ENCODE measurements around the gene CARD11.

The CARD11 gene

DNA sequence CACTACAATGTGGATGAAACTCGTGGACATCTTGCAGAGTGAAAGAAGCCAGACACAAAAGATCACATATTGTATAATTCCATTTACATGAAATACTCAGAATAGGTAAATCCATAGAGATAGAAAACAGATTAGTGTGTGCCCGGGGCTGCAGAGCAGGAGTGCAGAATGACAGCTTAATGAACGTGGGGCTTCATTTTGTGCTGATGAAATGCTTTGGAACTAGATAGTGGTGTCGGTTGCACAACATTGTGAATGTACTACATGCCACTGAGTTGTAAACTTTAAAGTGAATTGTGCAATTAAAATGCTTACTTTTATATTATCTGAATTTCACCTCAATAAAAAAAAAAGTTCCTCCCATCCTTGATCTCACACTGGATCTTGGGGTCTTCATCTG, 31.8 kb upstream of the CARD11 start:
- TF ChIP-seq ZNF565 (CRISPR knock-in tag; conservative IDR thresholded peaks at IDR 0.05; ENCODE audit: low read depth) = no peak
- no peak for TF ChIP-seq ZC3H10 (CRISPR knock-in tag; IDR thresholded peaks at IDR 0.05)
- TF ChIP-seq ZFP3 (CRISPR knock-in tag; IDR thresholded peaks at IDR 0.05) = no peak
- no peak for TF ChIP-seq ESRRG (CRISPR knock-in tag; IDR thresholded peaks at IDR 0.05)
- TF ChIP-seq PATZ1 (CRISPR knock-in tag; IDR thresholded peaks at IDR 0.05; ENCODE audit: borderline replicate concordance) = no peak
- TF ChIP-seq TSHZ2 (CRISPR knock-in tag; IDR thresholded peaks at IDR 0.05) = no peak
- TF ChIP-seq, protein P1, sequence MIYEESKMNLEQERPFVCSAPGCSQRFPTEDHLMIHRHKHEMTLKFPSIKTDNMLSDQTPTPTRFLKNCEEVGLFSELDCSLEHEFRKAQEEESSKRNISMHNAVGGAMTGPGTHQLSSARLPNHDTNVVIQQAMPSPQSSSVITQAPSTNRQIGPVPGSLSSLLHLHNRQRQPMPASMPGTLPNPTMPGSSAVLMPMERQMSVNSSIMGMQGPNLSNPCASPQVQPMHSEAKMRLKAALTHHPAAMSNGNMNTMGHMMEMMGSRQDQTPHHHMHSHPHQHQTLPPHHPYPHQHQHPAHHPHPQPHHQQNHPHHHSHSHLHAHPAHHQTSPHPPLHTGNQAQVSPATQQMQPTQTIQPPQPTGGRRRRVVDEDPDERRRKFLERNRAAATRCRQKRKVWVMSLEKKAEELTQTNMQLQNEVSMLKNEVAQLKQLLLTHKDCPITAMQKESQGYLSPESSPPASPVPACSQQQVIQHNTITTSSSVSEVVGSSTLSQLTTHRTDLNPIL (CRISPR knock-in tag; IDR thresholded peaks at IDR 0.05; ENCODE audit: low read depth) = no peak
- no peak for TF ChIP-seq OSR1 (CRISPR knock-in tag; IDR thresholded peaks at IDR 0.05)
- no peak for TF ChIP-seq BACH2 (CRISPR knock-in tag; IDR thresholded peaks at IDR 0.05; ENCODE audit: borderline replicate concordance)
- no peak for TF ChIP-seq ZNF8 (CRISPR knock-in tag; IDR thresholded peaks at IDR 0.05)
- no peak for ATAC-seq

- no peak for ATAC-seq
- TF ChIP-seq ZFP3 (CRISPR knock-in tag; IDR thresholded peaks at IDR 0.05) (no peak), CSDC2 (CRISPR knock-in tag; IDR thresholded peaks at IDR 0.05) (no peak), BACH2 (CRISPR knock-in tag; IDR thresholded peaks at IDR 0.05; ENCODE audit: borderline replicate concordance) (no peak), ESRRG (CRISPR knock-in tag; IDR thresholded peaks at IDR 0.05) (no peak), PPARA (CRISPR knock-in tag; IDR thresholded peaks at IDR 0.05; ENCODE audit: borderline replicate concordance) (no peak), PATZ1 (CRISPR knock-in tag; IDR thresholded peaks at IDR 0.05; ENCODE audit: borderline replicate concordance) (no peak), RARB (CRISPR knock-in tag; IDR thresholded peaks at IDR 0.05) (no peak), ZNF8 (CRISPR knock-in tag; IDR thresholded peaks at IDR 0.05) (no peak)
- TF ChIP-seq, protein P2, sequence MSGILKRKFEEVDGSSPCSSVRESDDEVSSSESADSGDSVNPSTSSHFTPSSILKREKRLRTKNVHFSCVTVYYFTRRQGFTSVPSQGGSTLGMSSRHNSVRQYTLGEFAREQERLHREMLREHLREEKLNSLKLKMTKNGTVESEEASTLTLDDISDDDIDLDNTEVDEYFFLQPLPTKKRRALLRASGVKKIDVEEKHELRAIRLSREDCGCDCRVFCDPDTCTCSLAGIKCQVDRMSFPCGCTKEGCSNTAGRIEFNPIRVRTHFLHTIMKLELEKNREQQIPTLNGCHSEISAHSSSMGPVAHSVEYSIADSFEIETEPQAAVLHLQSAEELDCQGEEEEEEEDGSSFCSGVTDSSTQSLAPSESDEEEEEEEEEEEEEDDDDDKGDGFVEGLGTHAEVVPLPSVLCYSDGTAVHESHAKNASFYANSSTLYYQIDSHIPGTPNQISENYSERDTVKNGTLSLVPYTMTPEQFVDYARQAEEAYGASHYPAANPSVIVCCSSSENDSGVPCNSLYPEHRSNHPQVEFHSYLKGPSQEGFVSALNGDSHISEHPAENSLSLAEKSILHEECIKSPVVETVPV (CRISPR knock-in tag; IDR thresholded peaks at IDR 0.05) = no peak
- TF ChIP-seq, protein P1 (CRISPR knock-in tag; IDR thresholded peaks at IDR 0.05; ENCODE audit: low read depth) = no peak
These were observed 30.8 kb upstream of the CARD11 start for GRCh38 chr7:3074459-3074821.

DNA sequence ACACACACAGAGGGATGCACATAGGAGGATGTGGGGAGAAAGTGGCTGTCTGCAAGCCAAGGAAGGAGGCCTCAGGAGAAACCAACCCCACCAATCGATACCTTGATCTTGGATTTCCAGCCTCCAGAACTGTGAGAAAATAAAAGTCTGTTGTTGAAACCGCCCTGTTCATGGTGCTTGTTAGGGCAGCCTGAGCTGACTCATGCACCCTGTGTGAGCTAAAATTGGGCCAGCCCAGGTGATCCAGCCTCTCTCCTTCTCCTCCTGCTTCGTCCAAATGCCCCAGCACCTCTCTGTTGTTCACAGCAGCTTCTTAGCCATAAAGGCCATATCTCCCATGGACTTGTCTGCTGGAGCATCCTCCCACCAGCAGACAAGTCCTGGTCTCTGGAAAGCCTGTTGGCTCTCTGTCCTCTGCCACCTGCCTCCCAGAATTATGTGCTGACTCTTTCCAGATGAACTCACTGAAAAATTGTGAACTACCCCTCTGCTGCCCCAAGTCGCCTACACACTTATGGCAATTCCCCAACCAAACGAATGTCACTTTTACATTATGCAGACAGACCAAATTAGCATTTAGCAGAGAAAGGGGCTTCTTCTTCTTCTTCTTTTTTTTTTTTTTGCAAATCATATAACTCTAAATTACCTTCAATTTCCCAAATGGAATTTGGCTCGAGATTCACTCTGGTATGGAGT, 30.2 kb upstream of the CARD11 start:
- ATAC-seq = no peak
- TF ChIP-seq SNAI2 (CRISPR knock-in tag; IDR thresholded peaks at IDR 0.05) (0 out of 2 replicates have a peak, but pooled peaks have one; percentile 63), ZFP30 (CRISPR knock-in tag; IDR thresholded peaks at IDR 0.05) (no peak), ISL1 (CRISPR knock-in tag; IDR thresholded peaks at IDR 0.05) (peak; percentile 52), TCF4 (CRISPR knock-in tag; IDR thresholded peaks at IDR 0.05; ENCODE audit: borderline replicate concordance) (peak; percentile 46; the same call in 1 of the 2 replicates)

All from SK-N-SH treated with all-trans-retinoic acid at 6 μM for 48 hours (cell line).